NCI-H1092 (cell line): ENCODE measurements around the gene DOCK1.
"Not testable (repeated sequence)": the region's sequence is repeated elsewhere in the genome, so short reads cannot be mapped to it uniquely, and the experiment has no call there.

Experiments
- DNase-seq: peaks from one replicate; lab custom pipeline; 2025; lab: John Stamatoyannopoulos, UW

DOCK1 gene

DNA sequence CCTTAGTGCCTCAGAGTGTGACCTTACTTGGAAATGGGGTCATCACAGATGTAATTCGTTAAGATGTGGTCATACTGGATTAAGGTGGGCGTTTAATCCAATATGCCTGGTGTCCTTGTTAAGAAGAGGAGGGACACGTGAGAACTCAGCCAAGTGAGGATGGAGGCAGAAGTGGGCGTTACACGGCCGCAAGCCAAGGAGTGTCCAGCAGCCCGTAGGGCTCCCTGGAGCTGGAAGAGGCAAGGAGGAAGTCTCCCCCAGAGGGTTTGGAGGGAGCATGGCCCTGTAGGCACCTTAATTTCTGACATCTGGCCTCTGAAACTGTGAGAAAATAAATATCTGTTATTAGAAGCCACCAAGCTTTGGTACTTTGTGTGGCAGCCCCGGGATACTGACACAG lies 21.3 kb downstream of the DOCK1 start:
- no peak for DNase-seq

DNA sequence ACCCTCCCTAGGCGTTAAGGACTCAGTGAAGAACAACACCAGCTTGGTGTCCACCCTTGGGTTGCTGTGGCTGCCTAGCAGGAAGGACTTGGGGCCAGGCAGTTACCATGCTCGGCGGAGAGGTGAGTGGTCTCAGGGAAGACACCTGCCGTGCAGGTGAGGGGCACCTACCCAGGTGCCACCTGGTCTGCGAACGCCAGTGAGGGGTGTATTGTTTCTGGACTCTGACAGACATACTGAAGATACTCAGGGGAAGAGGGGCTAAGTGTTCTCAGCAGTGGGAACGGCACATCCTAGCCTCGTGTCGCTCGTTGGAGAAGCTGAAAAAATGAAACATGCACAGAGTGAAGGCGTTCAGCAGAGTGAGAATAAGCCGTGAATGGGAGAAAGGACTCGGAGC lies 22.6 kb downstream of the DOCK1 start:
- DNase-seq = no peak

DNA sequence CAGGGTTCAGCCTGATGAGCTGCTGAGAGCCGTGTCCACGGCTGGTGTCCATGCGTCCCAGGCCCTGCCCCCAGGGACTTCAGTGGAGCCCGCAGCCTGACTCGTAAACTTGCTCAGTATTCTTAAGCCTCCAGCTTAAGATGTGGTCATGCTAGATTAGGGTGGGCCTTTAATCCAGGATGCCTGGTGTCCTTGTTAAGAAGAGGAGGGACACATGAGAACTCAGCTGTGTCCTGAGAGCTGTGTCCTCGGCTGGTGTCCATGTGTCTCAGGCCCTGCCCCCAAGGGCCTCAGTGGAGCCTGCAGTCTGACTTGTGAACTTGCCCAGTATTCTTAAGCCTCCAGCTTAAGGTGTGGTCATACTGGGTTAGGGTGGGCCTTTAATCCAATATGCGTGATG lies 23.0 kb downstream of the DOCK1 start:
- DNase-seq = no peak

DNA sequence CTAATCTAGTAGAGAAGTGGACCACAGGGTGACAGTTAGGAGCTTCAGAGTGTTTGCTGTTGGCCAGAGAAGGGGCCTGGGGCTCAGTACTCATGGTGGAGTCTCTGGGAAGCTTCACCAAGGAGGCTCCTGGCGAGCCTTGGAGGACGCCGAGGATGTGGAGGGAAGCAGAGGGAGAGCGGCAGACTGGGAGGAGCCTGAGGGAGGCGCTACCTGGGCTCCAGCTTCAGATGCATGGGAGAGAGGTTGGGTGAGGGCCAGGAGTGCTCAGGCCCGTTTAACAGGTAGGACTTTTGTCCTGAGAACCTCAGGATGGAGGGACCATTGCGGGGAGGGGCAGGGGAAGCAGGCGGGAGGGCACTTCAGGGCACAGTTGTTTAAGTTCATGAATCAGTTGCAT lies 24.2 kb downstream of the DOCK1 start:
- DNase-seq = no peak

DNA sequence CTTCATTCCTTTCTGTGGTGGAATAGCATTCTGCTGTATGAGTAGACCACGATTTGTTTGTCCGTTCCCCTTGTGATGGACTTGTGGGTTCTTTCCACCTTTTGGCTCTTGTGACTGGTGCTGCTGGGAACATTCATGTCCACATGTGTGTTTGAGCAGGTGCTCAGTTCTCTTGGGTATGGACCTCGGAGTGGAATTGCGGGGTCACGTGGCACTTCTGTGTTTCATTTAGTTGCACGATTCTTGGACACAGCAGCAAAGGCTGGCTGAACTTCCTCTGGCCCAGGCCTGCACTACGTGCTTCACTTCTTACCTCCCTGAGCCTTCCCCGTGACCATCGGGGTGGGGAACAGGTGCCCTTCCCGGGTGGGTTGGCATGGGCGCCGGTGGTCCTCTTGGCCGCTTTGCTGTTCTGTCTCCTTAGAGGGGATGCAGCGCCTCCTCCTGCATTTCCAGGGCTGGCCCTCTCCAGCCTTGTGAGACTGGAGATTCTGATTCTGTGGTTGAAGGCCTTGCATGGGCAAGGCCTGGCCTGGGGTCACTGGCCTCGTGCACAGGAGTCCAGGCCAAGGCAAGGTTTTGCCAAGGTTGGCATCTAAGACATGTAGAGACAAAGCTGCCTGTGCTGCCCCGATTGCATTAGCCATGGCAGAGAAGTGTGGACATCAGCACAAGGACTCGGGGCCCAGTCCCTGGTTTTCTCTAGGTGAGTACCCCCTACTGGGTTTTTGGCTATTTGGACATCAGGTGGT lies 25.1 kb downstream of the DOCK1 start:
- no peak for DNase-seq

- DNase-seq = no peak
Observed at GRCh38 chr10:126930883-126931503, 25.8 kb downstream of the DOCK1 start.

GRCh38 chr10:126931544-126931943 lies 26.3 kb downstream of the DOCK1 start:
- no peak for DNase-seq

DNA sequence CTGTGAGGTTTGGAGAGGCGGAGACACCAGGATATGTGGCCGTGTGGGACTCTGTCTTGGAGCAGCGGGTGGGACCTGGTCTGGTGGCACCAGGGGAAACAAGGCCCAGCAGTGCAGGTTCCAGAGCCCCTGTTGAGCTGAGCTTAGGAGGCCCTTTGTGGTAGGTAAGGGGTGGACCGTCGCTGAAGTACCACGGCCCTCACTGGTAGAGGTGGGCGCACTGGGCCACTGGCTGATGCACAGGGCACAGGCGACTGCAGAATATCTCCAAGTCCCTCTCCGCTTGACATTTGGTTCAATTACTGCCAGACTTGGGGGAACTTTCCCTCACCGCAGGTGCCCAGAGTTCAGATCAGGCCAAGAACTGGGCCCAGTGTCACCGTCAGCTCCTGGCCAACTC lies 27.3 kb downstream of the DOCK1 start:
- no peak for DNase-seq

GRCh38 chr10:126933116-126933515 lies 27.9 kb downstream of the DOCK1 start:
- no peak for DNase-seq

DNA sequence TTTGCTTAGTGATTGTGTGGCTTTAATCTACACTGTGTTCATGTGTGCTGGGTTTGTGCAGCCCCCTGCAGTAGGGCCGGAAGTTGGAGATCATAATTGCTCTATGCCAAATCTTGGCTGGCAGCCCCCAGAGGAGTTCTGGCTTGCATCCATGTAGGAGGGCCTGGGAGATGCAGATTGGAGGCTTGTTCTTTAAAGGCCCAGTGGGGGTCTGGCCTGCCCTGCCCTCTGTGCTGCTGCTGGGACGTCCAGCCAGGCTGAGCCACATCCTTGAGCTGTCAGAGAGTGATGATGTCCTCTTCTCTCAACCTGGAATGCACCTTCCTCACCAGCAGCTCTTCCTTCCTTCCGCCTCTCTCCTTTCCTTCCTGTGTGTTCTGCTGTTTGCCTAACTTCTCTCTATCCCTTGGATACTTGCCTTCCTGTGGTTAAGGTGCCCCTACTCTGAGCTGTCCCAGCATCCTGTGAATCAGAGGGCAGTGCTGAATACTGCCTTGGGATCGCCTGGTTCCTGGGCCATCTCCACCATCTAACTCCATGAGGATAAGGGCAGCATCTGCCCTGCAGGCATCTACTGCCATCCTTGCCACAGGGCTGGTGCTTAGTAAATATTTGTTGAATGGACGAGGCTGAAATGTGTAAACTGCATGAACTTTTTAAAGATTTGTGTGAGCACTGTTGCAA lies 30.2 kb downstream of the DOCK1 start:
- DNase-seq = no peak

DNA sequence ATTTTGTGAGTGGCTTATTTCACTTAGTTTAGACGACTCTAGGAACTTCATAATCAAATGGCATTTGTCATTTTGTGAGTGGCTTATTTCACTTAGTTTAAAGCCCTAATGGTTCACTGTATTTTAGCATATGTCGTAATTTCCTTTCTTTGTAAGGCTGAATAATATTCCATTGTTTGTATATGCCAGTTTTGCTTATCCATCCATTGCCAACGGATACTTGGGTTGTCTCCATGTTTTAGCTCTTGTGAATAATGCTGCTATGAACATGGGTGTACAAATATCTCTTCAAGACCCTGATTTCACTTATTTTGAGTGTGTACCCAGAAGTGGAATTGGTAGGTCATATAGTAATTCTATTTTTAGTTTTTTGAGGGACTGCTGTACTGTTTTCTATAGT lies 31.8 kb downstream of the DOCK1 start:
- DNase-seq = no peak

DNA sequence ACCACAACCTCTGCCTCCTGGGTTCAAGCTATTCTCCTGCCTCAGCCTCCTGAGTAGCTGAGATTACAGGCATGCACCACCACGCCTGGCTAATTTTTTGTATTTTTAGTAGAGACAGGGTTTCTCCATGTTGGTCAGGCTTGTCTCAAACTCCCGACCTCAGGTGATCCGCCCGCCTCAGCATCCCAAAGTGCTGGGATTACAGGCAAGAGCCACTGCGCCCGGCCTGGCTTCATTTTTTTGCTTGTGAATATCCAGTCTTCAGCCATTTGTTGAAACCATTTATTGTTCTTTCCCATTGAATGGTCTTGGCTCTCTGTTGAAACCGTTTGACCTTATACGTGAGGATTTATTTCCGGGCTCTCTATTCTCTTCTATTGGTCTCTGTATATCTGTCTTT lies 32.9 kb downstream of the DOCK1 start:
- DNase-seq = not testable (repeated sequence)

DNA sequence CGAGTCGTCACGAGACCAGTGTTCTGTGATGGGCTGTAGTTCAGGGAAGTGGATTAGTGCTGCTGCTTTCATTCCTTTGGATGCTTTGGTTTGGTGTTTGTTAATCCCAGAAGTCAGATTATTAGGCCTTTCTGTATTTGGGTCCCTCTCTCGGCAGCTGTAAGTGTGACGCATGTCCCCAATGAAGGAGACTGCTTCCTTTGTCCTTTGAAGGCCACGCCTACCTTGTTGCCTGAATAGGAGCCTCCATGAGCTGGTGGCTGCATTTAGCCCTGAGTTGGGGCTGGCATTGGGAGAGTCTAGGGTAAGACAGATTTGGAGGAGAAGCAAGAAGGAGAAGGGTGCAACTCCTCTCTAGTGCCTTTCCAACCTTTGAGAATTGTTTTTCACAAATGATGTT lies 34.5 kb downstream of the DOCK1 start:
- no peak for DNase-seq

- no peak for DNase-seq
Observed at GRCh38 chr10:126940670-126941310, 35.6 kb downstream of the DOCK1 start.

DNA sequence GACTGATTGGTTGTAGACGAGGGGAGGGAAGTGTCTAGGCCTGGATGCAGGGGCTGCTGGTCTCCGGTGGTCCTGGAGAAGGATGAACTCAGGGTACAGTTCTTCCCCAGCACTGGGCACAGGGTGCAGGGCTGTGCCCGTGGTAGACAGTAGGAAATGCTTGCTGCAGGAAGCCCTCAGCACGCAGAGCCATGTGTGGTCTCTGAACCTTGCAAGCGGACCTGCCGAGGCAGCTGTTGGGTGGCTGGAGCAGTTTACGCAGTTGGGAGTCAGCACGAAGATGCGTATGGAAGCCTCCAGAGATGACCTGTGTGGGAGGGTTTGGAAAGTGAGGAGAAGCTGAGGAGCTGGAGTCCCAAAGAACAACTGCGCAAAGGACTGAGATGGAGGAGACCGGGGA lies 39.0 kb downstream of the DOCK1 start:
- DNase-seq = no peak

GRCh38 chr10:126945351-126946030 lies 40.3 kb downstream of the DOCK1 start:
- no peak for DNase-seq

GRCh38 chr10:126946746-126947145 lies 41.5 kb downstream of the DOCK1 start:
- no peak for DNase-seq

- no peak for DNase-seq
Observed at GRCh38 chr10:126948355-126949160, 43.3 kb downstream of the DOCK1 start.

DNA sequence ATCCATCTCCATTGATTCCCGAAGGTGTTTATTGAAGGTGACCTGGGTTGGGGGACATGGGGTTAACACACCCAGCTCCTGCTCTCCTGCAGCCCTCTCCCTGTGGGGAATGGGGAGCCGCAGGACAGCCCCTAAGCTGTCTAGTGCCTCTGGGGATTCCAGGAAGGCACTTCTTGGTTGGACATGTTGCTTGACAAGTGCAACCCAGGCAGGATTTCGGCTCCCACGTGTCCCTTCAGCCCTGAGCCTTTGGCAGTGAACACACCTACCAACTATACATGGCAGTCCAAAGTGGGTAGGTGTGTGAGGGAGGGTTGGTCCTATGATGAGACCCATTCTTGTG lies 43.9 kb downstream of the DOCK1 start:
- no peak for DNase-seq

GRCh38 chr10:126950401-126951105 lies 45.3 kb downstream of the DOCK1 start:
- DNase-seq = no peak

GRCh38 chr10:126953886-126954285 lies 48.7 kb downstream of the DOCK1 start:
- DNase-seq = no peak
